Measurements from ENCODE around the gene RPL15. TPM values are rescaled to one million over a fixed set of nuclear protein-coding genes. Genes with fewer than 3 reads are reported as not detected.

The RPL15 gene
- polyA plus RNA-seq, 1 donor (not counting 4 experiments of a cell fraction or from before 2014, with no cell fraction given) = 3,052 TPM

DNA sequence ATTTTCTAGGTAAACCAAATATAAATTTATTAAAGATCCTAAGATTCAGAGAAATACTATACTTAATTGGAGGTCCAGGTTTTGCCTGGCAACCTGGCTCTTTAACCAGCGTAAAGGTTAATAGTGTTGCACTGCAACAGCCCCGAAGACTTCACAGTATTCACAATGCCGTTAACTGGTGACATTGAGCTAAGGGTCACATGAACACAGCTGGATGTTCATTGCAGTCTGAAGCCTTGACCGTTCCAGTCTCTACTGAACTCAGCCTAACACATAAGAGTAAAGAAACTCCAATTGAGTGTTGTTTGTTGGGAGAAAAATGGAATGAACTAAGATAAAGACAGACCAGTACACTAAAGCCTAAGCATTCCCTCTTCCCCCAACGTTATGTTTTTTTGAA, 27.0 kb upstream of the RPL15 start:
- Histone ChIP-seq H3K9me1 (ENCODE audit: control insufficient read depth, extremely low read depth, insufficient read depth, low read length) (no peaks in the 10 kb centered on the region), H4K20me1 (ENCODE audit: control insufficient read depth, extremely low read depth, insufficient read depth, low read length) (no peaks in the 10 kb centered on the region), H3K9me3 (ENCODE audit: control insufficient read depth, low read depth, low read length) (no peaks in the 10 kb centered on the region), H2AFZ (ENCODE audit: control insufficient read depth, low read length) (no peak overlapping the region), H3K4me3 (ENCODE audit: control insufficient read depth in 2 of 3, extremely low read depth in 1 of 3, insufficient read depth in 2 of 3, low read depth in 1 of 3, low read length in 3 of 3) (no peak overlapping the region), H3K4me1 (ENCODE audit: control insufficient read depth, extremely low read depth, insufficient read depth, low read length) (peaks cover 2% of the 10 kb centered on the region), H3K4me2 (ENCODE audit: control insufficient read depth, extremely low read depth, insufficient read depth, low read depth, low read length) (no peak overlapping the region), H3K79me2 (ENCODE audit: control insufficient read depth, insufficient read depth, low read length) (peaks cover 2% of the 10 kb centered on the region), H3K9ac (ENCODE audit: control insufficient read depth, extremely low read depth, insufficient read depth, low read length) (no peak overlapping the region), H3K27me3 (ENCODE audit: control insufficient read depth, extremely low read depth, insufficient read depth, low read length) (no peaks in the 10 kb centered on the region), H3K36me3 (ENCODE audit: control insufficient read depth in 2 of 2, extremely low read depth in 1 of 2, insufficient read depth in 2 of 2, low read length in 2 of 2) (peaks cover 2 to 6% of the 10 kb centered on the region in 2 experiments), H3K27ac (ENCODE audit: control insufficient read depth, insufficient read depth, low read length) (no peak overlapping the region)
- TF ChIP-seq, protein P1, sequence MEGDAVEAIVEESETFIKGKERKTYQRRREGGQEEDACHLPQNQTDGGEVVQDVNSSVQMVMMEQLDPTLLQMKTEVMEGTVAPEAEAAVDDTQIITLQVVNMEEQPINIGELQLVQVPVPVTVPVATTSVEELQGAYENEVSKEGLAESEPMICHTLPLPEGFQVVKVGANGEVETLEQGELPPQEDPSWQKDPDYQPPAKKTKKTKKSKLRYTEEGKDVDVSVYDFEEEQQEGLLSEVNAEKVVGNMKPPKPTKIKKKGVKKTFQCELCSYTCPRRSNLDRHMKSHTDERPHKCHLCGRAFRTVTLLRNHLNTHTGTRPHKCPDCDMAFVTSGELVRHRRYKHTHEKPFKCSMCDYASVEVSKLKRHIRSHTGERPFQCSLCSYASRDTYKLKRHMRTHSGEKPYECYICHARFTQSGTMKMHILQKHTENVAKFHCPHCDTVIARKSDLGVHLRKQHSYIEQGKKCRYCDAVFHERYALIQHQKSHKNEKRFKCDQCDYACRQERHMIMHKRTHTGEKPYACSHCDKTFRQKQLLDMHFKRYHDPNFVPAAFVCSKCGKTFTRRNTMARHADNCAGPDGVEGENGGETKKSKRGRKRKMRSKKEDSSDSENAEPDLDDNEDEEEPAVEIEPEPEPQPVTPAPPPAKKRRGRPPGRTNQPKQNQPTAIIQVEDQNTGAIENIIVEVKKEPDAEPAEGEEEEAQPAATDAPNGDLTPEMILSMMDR (optimal IDR thresholded peaks at IDR 0.05 in 1 of 3, IDR thresholded peaks at IDR 0.05 in 1 of 3, conservative IDR thresholded peaks at IDR 0.05 in 1 of 3; ENCODE audit: extremely low read depth in 1 of 3, insufficient read depth in 2 of 3, low read length in 3 of 3) = no peak
- TF ChIP-seq EZH2 (IDR thresholded peaks at IDR 0.05; ENCODE audit: low read length) = no peak
- dilution Hi-C loops (cut with MboI; ENCODE audit: extremely low pct_ligation_motif_present, low sequenced_read_pairs) = no loop called here
- no peak for DNase-seq (ENCODE audit: low read depth, low spot score)
- FAIRE-seq = no peak

DNA sequence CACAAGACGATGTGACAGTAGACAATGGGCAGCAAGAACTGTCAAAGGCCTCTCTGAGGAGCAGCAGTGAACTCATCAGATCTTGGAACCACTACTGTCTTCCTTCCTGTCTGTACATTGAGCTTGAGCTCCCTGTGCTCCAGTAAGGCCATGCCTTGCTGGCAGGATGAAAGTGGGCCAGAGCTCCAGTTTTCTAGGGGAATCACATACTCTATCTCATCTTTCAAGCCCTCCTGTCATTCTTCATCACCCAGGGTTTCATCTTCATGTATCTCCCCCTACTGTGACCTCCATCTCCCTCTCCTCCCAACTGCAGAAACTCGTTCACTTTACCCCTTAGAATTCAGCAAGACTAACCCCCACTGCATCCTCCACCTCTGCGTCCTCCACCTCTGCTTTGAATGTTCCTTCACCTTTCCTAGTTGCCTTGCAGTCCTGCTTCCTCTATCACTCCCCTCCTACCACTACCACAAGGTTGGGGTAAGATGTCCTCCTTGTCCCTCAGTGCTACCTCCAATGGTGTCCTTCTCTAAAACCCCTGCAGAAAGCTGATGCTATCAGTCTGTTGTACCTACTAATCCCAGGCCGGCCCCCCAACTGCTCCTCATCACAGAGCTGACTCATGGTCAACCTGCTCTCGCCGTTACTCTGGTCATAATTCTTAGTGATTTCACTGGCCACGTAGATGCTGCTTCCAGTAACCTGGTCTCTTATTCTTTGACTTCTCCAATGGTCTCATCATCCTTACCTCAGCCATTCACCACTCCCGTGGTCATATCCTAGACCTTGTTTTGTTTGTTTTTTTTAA, 22.5 kb upstream of the RPL15 start:
- dilution Hi-C loops (cut with MboI; ENCODE audit: extremely low pct_ligation_motif_present, low sequenced_read_pairs) = no loop called here

More for the DNA sequence above, 22.5 kb upstream of the RPL15 start:
- DNase-seq (ENCODE audit: low read depth, low spot score) = no peak
- Histone ChIP-seq H3K79me2 (ENCODE audit: control insufficient read depth, insufficient read depth, low read length) (no peaks in the 10 kb centered on the region), H2AFZ (ENCODE audit: control insufficient read depth, low read length) (no peak overlapping the region), H4K20me1 (ENCODE audit: control insufficient read depth, extremely low read depth, insufficient read depth, low read length) (no peaks in the 10 kb centered on the region), H3K4me3 (ENCODE audit: control insufficient read depth in 2 of 3, extremely low read depth in 1 of 3, insufficient read depth in 2 of 3, low read depth in 1 of 3, low read length in 3 of 3) (no peak overlapping the region), H3K36me3 (ENCODE audit: control insufficient read depth in 2 of 2, extremely low read depth in 1 of 2, insufficient read depth in 2 of 2, low read length in 2 of 2) (peaks cover 0 to 6% of the 10 kb centered on the region in 2 experiments), H3K4me1 (ENCODE audit: control insufficient read depth, extremely low read depth, insufficient read depth, low read length) (no peaks in the 10 kb centered on the region), H3K9me1 (ENCODE audit: control insufficient read depth, extremely low read depth, insufficient read depth, low read length) (no peaks in the 10 kb centered on the region), H3K27ac (ENCODE audit: control insufficient read depth, insufficient read depth, low read length) (no peak overlapping the region), H3K27me3 (ENCODE audit: control insufficient read depth, extremely low read depth, insufficient read depth, low read length) (no peaks in the 10 kb centered on the region), H3K9ac (ENCODE audit: control insufficient read depth, extremely low read depth, insufficient read depth, low read length) (no peak overlapping the region), H3K4me2 (ENCODE audit: control insufficient read depth, extremely low read depth, insufficient read depth, low read depth, low read length) (no peak overlapping the region), H3K9me3 (ENCODE audit: control insufficient read depth, low read depth, low read length) (no peaks in the 10 kb centered on the region)
- FAIRE-seq = no peak
- no peak for TF ChIP-seq EZH2 (IDR thresholded peaks at IDR 0.05; ENCODE audit: low read length)
- TF ChIP-seq, protein P1 (optimal IDR thresholded peaks at IDR 0.05 in 1 of 3, IDR thresholded peaks at IDR 0.05 in 1 of 3, conservative IDR thresholded peaks at IDR 0.05 in 1 of 3; ENCODE audit: extremely low read depth in 1 of 3, insufficient read depth in 2 of 3, low read length in 3 of 3) = no peak
